CD4-positive, alpha-beta T cell treated with Interferon alpha-2 for 1 hour (primary cell): ENCODE measurements around the gene DCUN1D2.
"Not testable (repeated sequence)": the region's sequence is repeated elsewhere in the genome, so short reads cannot be mapped to it uniquely, and the experiment has no call there.

ENCODE experiments used
- DNase-seq, 2 donors: peaks; one replicate each; pipeline ENCODE4 v3.0.0-alpha.2; 2020 to 2022

Gene DCUN1D2

GRCh38 chr13:113464476-113464875 lies 26.0 kb downstream of the DCUN1D2 start:
- DNase-seq: no peak

DNA sequence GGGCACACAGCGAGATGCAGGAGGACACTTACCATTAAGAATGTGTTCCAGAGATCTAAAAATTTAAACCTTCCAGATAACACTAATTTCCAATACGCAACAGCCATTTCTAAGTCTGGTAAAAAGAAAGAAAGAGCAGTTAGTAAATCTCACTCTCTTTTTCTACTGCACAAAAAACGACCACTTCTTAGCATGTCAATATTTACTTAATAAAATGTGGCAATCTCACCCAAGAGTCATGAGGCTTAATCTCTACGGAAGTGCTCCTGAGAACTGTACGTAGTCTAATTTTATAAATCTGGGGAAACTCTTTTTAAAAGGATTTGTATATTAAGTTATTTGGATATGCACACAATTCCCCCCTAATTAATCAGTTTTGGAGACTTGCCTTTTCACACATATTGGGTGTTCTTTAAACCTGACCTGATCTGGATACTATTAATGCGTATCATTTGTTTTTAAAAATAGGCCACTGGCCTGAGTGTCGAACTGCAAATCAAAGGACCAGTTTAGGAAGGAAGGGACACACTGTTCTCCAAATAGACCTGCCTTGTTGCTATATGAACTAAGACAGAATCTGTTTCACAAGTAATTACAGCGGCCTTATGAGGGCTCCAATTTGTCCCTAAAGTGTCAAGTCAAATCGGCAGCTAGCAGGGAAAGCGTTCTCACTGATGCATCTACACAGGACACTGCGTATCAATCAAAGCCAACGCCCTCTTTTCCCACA lies 29.3 kb downstream of the DCUN1D2 start:
- DNase-seq: no peak

- no peak for DNase-seq
Observed at GRCh38 chr13:113460599-113460998, 29.9 kb downstream of the DCUN1D2 start.

DNA sequence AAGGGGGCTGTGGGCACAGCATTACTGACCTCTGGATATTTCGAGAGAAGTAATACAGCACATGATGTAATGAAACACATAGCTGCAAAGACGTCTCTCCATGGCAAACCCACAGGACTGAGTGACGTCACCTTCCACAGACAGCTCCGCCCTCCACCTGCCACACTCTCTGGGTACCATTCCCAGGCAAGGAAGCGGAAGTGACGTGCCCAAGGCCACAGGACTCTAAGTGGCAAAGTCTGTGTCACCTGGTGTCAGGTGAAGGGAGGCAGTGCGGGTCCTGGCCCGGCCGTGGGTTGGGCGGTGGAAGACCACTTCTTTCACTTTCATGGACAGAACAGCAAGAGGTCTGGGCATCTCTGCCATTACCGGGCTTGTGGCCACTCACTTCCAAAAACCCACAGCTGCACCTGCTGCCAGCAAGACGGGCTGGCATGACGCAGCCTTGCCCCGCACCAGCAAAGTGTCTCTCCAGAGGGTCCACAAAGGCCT lies 30.4 kb downstream of the DCUN1D2 start:
- no peak for DNase-seq

DNA sequence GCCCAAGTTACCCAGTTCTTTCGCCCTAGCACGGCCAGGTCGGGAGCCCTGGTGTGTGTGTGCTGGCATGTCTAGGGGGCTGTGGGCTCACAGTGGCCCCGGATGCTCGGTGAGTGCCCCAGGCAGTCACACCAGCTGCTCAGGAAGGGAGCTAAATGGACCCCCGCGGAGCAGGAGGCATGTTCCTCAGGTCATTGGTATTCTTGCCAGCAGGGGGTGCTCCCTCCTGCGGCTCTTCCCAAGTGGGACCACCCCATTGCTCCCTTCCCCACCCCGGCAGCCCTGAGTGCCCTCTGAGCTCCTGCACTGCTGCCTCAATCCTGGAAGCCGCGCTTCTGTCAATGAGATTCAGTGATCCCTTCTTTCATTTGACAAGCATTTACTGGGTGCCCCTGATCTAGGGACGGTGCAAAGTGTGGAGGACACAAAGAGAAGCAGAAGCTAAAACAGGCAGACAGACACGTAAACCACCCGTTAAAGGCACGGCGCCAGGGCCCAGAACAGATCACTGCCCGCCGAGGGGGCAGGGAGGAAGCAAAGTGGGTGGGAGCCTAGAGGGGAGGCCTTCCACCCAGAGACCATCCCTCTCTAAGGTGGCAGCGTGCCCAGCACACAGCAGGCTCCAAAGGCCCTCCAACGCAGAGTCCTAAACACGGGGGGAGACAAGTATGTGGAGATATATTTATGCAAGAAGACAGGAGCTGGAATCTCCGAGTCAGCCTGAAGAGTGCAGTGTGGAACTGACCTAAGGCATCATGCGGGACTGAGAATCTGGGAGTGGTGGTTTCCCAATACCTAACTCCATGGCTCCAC lies 32.1 kb downstream of the DCUN1D2 start:
- no peak for DNase-seq

- DNase-seq: no peak
Observed at GRCh38 chr13:113457510-113457909, 33.0 kb downstream of the DCUN1D2 start.

DNA sequence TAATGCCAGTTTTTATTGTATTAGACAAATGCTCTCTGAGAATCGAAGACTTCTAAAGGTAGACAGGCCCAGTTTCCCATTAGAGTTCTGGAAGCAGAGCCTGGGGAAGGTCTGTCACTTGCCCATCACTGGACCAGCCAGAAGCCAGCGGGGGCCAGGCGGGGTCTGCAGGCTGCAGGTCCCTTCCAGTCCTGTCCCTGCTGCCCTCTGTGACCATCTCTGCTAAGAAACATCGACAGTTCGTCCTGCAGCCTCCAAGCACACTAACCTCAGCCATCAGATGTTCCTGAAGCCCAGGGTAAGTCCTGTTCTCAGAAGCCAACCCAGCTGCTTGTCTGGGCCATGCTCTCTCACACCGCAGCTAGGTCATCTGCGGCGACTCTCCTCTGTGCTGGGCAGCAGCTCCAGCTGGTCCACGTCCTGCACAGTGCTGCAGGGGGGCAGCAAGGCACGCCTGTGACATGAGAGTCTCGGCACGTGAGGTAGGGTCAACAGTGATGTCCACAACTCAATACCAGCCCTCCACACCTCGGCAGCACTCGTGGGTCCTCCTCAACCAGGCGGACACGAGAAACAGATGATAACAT lies 34.3 kb downstream of the DCUN1D2 start:
- no peak for DNase-seq

- DNase-seq: no peak
Observed at GRCh38 chr13:113455384-113455783, 35.1 kb downstream of the DCUN1D2 start.

DNA sequence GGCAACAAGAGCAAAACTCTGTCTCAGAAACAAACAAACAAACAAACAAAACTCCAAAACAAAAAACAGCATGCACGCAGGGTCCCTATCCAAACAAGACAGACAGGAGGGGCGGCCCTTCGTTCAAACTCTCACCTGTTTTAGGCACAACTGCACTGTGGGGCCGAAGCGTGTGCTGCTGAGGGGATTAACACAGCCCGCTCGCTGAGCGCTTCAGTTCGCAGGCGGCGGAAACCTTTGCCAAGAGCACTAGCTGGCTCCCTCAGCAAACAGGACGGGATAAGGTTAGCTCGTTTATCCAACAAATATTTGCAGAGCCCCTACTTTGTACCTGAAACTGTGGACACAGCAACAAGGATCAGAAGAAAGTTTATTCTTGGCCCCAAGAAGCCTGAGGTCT lies 35.6 kb downstream of the DCUN1D2 start:
- no peak for DNase-seq

DNA sequence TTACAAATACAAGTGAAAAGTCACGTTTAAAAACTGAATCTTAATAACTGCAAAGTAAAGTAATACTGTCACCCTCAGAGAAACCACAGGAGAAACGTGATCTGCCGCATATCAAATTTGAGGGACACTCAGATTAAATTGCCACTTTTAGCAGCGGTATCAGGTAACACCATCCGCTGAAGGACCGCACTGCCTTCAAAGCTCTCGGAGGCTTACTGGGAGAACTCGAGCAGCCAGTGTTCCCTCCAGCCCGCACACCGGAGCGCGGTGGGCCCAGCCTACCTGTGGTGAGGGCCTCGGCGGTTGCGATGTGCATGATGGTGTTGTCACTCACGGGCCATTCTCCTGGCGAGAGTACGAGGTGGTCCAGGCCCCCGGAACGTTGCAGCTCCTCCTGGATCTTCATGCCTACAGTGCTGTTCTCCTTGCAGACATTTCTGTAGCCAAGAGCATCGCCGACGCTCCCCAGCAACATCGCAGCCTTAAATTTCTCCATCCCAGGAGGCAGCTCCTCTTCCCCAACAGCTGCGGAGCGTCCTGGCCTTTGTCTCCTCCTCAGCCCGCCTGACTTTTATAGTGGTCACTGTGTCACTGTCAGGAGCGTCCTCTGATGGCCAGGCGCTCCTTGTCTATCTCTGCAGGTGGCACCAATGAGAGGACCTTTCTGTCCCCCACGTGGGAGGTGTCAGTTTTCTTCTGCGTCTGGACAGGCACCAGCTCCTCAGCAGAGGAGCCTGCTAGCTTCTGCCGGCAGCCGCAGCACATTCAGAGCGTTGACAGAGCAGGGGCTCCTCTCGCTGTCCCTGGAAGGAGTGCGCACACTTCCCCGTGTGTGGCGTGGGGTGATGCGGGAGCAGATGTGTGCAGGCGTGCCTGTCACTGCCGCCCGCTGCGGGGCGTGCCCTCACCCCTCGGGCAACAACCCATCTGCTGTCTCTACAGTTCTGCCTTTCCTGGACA lies 37.3 kb downstream of the DCUN1D2 start, which contains the start of gene ADPRHL1:
ADPRHL1 (minus strand) TSS at position 547 of the 960 bp plus-strand sequence; CDS start at position 496, 51 bp downstream.
- no peak for DNase-seq

- DNase-seq: no peak
Observed at GRCh38 chr13:113452466-113452865, 38.0 kb downstream of the DCUN1D2 start.

GRCh38 chr13:113451951-113452421 lies 38.5 kb downstream of the DCUN1D2 start:
- DNase-seq: no peak

- not testable (repeated sequence) for DNase-seq
Observed at GRCh38 chr13:113450861-113451620, 39.5 kb downstream of the DCUN1D2 start.

- not testable (repeated sequence) for DNase-seq
Observed at GRCh38 chr13:113450348-113450744, 40.2 kb downstream of the DCUN1D2 start.

- DNase-seq: no peak
Observed at GRCh38 chr13:113449693-113450347, 40.7 kb downstream of the DCUN1D2 start.

GRCh38 chr13:113448885-113449692 lies 41.4 kb downstream of the DCUN1D2 start:
- peak; percentile 63 for DNase-seq

DNA sequence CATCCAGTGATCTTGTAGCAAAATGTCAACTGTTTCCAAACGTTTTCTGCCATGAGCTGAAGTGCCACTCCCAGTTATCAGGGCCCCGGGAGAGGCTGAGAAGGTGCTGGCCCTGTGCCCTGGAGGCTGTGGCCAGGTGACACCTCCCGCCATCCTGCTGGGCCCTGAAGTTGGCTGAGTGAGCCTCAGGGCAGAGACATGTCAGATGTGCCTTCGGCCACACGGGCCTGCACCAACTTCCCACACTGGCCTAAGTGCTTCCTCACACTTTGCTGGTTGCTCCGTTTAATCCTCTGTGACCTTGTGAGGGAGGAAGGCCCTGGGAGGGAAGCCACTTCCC lies 42.0 kb downstream of the DCUN1D2 start:
- no peak for DNase-seq

DNA sequence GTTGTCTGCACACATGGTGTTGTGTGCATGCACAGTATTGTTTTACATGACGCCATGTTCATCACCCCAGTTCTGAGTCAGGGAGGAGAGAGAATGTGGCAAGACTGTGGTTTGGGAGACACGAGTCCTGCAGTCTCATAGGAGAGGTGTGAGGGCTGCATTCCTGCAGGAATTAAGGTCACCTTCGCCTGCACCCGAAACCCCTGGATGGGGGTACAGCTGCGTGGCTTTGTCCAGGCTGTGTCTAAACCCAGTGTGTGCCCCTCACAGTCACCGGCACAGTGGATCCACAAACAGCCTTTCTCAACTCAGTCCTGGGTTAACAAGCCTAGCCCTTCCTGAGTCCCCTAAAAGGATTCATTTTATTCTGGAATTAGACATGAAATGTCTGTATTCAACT lies 42.9 kb downstream of the DCUN1D2 start:
- no peak for DNase-seq

DNA sequence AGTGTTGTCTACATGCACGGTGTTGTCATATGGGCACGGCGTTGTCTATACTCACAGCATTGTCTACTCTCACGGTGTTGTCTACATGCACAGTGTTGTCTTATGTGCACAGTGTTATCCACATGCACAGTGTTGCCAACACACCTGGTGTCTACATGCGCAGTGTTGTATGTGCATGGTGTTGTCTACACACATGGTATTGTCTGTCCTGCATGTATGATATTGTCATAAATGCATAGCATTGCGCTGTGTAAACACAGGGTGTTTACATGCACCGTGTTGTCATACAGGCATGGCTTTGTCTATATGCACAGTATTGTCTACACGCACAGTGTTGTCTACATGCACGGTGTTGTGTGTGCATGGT lies 44.0 kb downstream of the DCUN1D2 start:
- DNase-seq: no peak
